C4-2B (cell line): ENCODE measurements around the gene TAS2R39.
"Not testable (repeated sequence)": the region's sequence is repeated elsewhere in the genome, so short reads cannot be mapped to it uniquely, and the experiment has no call there.

Source experiments
- H3K27ac ChIP-seq: fragments of 450-650 bp; 2 replicates; pipeline ENCODE4 v1.5.1; 2017
- CTCF ChIP-seq: fragments of 450-650 bp; conservative IDR thresholded peaks from 2 replicates; pipeline ENCODE4 v1.5.1; 2017; ENCODE audit warnings: mild to moderate bottlenecking
- ZFX ChIP-seq: fragments of 450-650 bp; IDR thresholded peaks from 2 replicates; pipeline ENCODE4 v1.6.1; 2017

TAS2R39 gene

GRCh38 chr7:143203386-143203785, 20.2 kb downstream of the TAS2R39 start:
- H3K27ac ChIP-seq, result no peak overlapping the region
- TF ChIP-seq CTCF (no peak), ZFX (no peak)

GRCh38 chr7:143205560-143206293, 22.5 kb downstream of the TAS2R39 start:
- TF ChIP-seq ZFX (no peak), CTCF (no peak)
- no peak overlapping the region for H3K27ac ChIP-seq

- no peak for TF ChIP-seq ZFX
- no peak for TF ChIP-seq CTCF
- no peak overlapping the region for H3K27ac ChIP-seq
Observed at GRCh38 chr7:143210541-143210940, 27.3 kb downstream of the TAS2R39 start.

- not testable (repeated sequence) for H3K27ac ChIP-seq
Observed at GRCh38 chr7:143213478-143213877, 30.3 kb downstream of the TAS2R39 start.

- H3K27ac ChIP-seq, result no peak overlapping the region; the same call in 1 of the 2 replicates
- TF ChIP-seq CTCF, result peak; percentile 100
- TF ChIP-seq ZFX, result no peak
Observed at GRCh38 chr7:143214789-143215679, 31.8 kb downstream of the TAS2R39 start.

GRCh38 chr7:143216151-143216550, 32.9 kb downstream of the TAS2R39 start:
- TF ChIP-seq CTCF (no peak), ZFX (no peak)

GRCh38 chr7:143216686-143217085, 33.5 kb downstream of the TAS2R39 start:
- no peak for TF ChIP-seq CTCF
- no peak for TF ChIP-seq ZFX
- no peak overlapping the region for H3K27ac ChIP-seq

More at GRCh38 chr7:143216151-143216550, 32.9 kb downstream of the TAS2R39 start:
- no peak overlapping the region for H3K27ac ChIP-seq
